Measurements from ENCODE around the gene DSC2. TPM values are rescaled to one million over a fixed set of nuclear protein-coding genes. Genes with fewer than 3 reads are reported as not detected.

Gene DSC2
- total and polyA plus RNA-seq, 2 of the 8 experiments (the other 6 are each of a cell fraction or from before 2014, with no cell fraction given): 4.6 to 39.7 TPM

GRCh38 chr18:31061945-31062344 lies 40.3 kb downstream of the DSC2 start:
- H2AK5ac ChIP-seq (ENCODE audit: low read depth, low read length): no peak overlapping the region
- peak overlapping the region in 1 of 4 experiments; percentile 8; a peak in 1 of 7 replicates for H3K9ac ChIP-seq (replicated peaks in 1 of 4; ENCODE audit: extremely low read depth in 1 of 4, low read depth in 3 of 4, low read length in 3 of 4)
- no peaks in the 10 kb centered on the region for H3K36me3 ChIP-seq (ENCODE audit: control insufficient read depth in 2 of 4, insufficient read depth in 4 of 4, low read length in 3 of 4)
- no peak overlapping the region for H3K56ac ChIP-seq (replicated peaks; ENCODE audit: insufficient read length, low read depth, low read length)
- ChIA-PET POLR2A (ENCODE audit: partially characterized antibody) (no interaction called here), CTCF (ENCODE audit: partially characterized antibody) (interaction anchor here (0.6 kb wide), 1 partner anchor 219 kb away, joined by 3 read pairs; no protein-coding TSS in a partner anchor)
- no peak overlapping the region for H2BK15ac ChIP-seq (ENCODE audit: low read length)
- no peak overlapping the region for H2BK20ac ChIP-seq (ENCODE audit: low read length)
- H3K4ac ChIP-seq (replicated peaks; ENCODE audit: insufficient read length, low read depth, low read length): no peak overlapping the region
- no peak overlapping the region for H2BK5ac ChIP-seq (ENCODE audit: low read depth, low read length)
- no peak overlapping the region for H2BK120ac ChIP-seq (replicated peaks; ENCODE audit: low read depth, low read length)
- no peaks in the 10 kb centered on the region for H3K79me1 ChIP-seq (ENCODE audit: low read depth, low read length)
- H2BK12ac ChIP-seq (ENCODE audit: low read depth, low read length): no peak overlapping the region
- H4K91ac ChIP-seq (replicated peaks; ENCODE audit: insufficient read length, low read length): no peak overlapping the region
- H3K4me3 ChIP-seq (ENCODE audit: extremely low read depth in 1 of 4, insufficient read depth in 2 of 4, low read depth in 3 of 4, low read length in 4 of 4): no peak overlapping the region
- no peaks in the 10 kb centered on the region for H4K20me1 ChIP-seq (replicated peaks in 1 of 2; ENCODE audit: control insufficient read depth in 1 of 2, insufficient read depth in 2 of 2, low read length in 2 of 2)
- H4K8ac ChIP-seq (ENCODE audit: extremely low read depth, insufficient read depth, low read length): no peak overlapping the region
- no peak for FAIRE-seq
- no peak overlapping the region for H4K5ac ChIP-seq (ENCODE audit: insufficient read length, low read depth, low read length)
- H3K79me2 ChIP-seq (ENCODE audit: control insufficient read depth in 1 of 2, insufficient read depth in 2 of 2, low read length in 2 of 2): no peaks in the 10 kb centered on the region
- no peak overlapping the region for H3K4me2 ChIP-seq (ENCODE audit: insufficient read depth in 1 of 2, low read depth in 2 of 2, low read length in 2 of 2)
- H3K9me3 ChIP-seq (ENCODE audit: insufficient read depth in 2 of 2, low read depth in 1 of 2, low read length in 1 of 2): no peaks in the 10 kb centered on the region
- 65% methylated on average over 4 of the region's 4 CpGs; no CpG with 5 or more reads in 1 of the 2 experiments for WGBS, 2 experiments (ENCODE audit: extremely low coverage in 1 of 2, insufficient coverage in 1 of 2, insufficient read length in 1 of 2, insufficient replicate concordance in 2 of 2, low coverage in 1 of 2, low lambda C conversion rate in 2 of 2, missing lambda C conversion rate in 1 of 2)
- no peaks in the 10 kb centered on the region for H3K27me3 ChIP-seq (replicated peaks in 1 of 4; ENCODE audit: control insufficient read depth in 3 of 4, extremely low read depth in 1 of 4, insufficient read depth in 3 of 4, low read length in 3 of 4)
- DNase-seq (ENCODE audit: low read depth in 1 of 2, low spot score in 2 of 2): no peak
- no peak overlapping the region for H3K23ac ChIP-seq (ENCODE audit: insufficient read length)
- no peak overlapping the region for H3K18ac ChIP-seq (ENCODE audit: extremely low read depth, low read length)
- no peaks in the 10 kb centered on the region for H3K23me2 ChIP-seq (ENCODE audit: low read depth, low read length)
- H3K27ac ChIP-seq (ENCODE audit: low read depth, low read length): no peak overlapping the region
- peaks cover 0 to 2% (median 0%) of the 10 kb centered on the region in 4 experiments; a peak in 1 of 7 replicates for H3K4me1 ChIP-seq (replicated peaks in 1 of 4; ENCODE audit: control insufficient read depth in 3 of 4, insufficient read depth in 4 of 4, low read length in 3 of 4)
- no peak overlapping the region for H3K14ac ChIP-seq (ENCODE audit: insufficient read length)
- no peak overlapping the region for H2AFZ ChIP-seq (ENCODE audit: low read length)
- TF ChIP-seq SIX5 (IDR thresholded peaks at IDR 0.05; ENCODE audit: low read depth, low read length) (no peak), TCF12 (IDR thresholded peaks at IDR 0.05; ENCODE audit: low read depth, low read length) (no peak), EGR1 (IDR thresholded peaks at IDR 0.05; ENCODE audit: borderline replicate concordance, low read depth, low read length) (no peak), SAP30 (IDR thresholded peaks at IDR 0.05; ENCODE audit: insufficient read depth, insufficient replicate concordance, low read length) (no peak), TAF1 (IDR thresholded peaks at IDR 0.05; ENCODE audit: low read depth, low read length) (no peak), CBX8 (IDR thresholded peaks at IDR 0.05; ENCODE audit: borderline replicate concordance, low read depth, low read length) (no peak), SP2 (IDR thresholded peaks at IDR 0.05; ENCODE audit: low read length) (no peak), BACH1 (IDR thresholded peaks at IDR 0.05; ENCODE audit: low read length) (no peak), CTBP2 (IDR thresholded peaks at IDR 0.05; ENCODE audit: borderline replicate concordance, insufficient read depth, insufficient read length, low read length) (no peak), KDM1A (IDR thresholded peaks at IDR 0.05; ENCODE audit: borderline replicate concordance, low read length) (no peak)

Measured in H1 (cell line).